ENCODE data around the gene IGDCC3. TPM values are rescaled to one million over a fixed set of nuclear protein-coding genes. Genes with fewer than 3 reads are reported as not detected.

Gene IGDCC3
- polyA plus RNA-seq, 1 donor (not counting 4 experiments of a cell fraction or from before 2014, with no cell fraction given), result not detected

GRCh38 chr15:65338823-65339222, 39.0 kb downstream of the IGDCC3 start:
- no peak for FAIRE-seq
- no peak overlapping the region for H3K4me2 ChIP-seq (ENCODE audit: control insufficient read depth, extremely low read depth, insufficient read depth, low read depth, low read length)
- H3K9me1 ChIP-seq (ENCODE audit: control insufficient read depth, extremely low read depth, insufficient read depth, low read length), result no peaks in the 10 kb centered on the region
- peaks cover 25% of the 10 kb centered on the region for H3K27me3 ChIP-seq (ENCODE audit: control insufficient read depth, extremely low read depth, insufficient read depth, low read length)
- H3K27ac ChIP-seq (ENCODE audit: control insufficient read depth, insufficient read depth, low read length), result no peak overlapping the region
- H4K20me1 ChIP-seq (ENCODE audit: control insufficient read depth, extremely low read depth, insufficient read depth, low read length), result no peaks in the 10 kb centered on the region
- no peaks in the 10 kb centered on the region for H3K9me3 ChIP-seq (ENCODE audit: control insufficient read depth, low read depth, low read length)
- H3K4me3 ChIP-seq (ENCODE audit: control insufficient read depth in 2 of 3, extremely low read depth in 1 of 3, insufficient read depth in 2 of 3, low read depth in 1 of 3, low read length in 3 of 3), result no peak overlapping the region
- no peaks in the 10 kb centered on the region for H3K4me1 ChIP-seq (ENCODE audit: control insufficient read depth, extremely low read depth, insufficient read depth, low read length)
- no peak overlapping the region for H3K9ac ChIP-seq (ENCODE audit: control insufficient read depth, extremely low read depth, insufficient read depth, low read length)
- dilution Hi-C loops (cut with MboI; ENCODE audit: extremely low pct_ligation_motif_present, low sequenced_read_pairs), result no loop called here
- TF ChIP-seq EZH2 (IDR thresholded peaks at IDR 0.05; ENCODE audit: low read length), result no peak
- TF ChIP-seq, protein P1, sequence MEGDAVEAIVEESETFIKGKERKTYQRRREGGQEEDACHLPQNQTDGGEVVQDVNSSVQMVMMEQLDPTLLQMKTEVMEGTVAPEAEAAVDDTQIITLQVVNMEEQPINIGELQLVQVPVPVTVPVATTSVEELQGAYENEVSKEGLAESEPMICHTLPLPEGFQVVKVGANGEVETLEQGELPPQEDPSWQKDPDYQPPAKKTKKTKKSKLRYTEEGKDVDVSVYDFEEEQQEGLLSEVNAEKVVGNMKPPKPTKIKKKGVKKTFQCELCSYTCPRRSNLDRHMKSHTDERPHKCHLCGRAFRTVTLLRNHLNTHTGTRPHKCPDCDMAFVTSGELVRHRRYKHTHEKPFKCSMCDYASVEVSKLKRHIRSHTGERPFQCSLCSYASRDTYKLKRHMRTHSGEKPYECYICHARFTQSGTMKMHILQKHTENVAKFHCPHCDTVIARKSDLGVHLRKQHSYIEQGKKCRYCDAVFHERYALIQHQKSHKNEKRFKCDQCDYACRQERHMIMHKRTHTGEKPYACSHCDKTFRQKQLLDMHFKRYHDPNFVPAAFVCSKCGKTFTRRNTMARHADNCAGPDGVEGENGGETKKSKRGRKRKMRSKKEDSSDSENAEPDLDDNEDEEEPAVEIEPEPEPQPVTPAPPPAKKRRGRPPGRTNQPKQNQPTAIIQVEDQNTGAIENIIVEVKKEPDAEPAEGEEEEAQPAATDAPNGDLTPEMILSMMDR (optimal IDR thresholded peaks at IDR 0.05 in 1 of 3, IDR thresholded peaks at IDR 0.05 in 1 of 3, conservative IDR thresholded peaks at IDR 0.05 in 1 of 3; ENCODE audit: extremely low read depth in 1 of 3, insufficient read depth in 2 of 3, low read length in 3 of 3), result no peak
- no peak for DNase-seq (ENCODE audit: low read depth, low spot score)
- no peaks in the 10 kb centered on the region for H3K36me3 ChIP-seq (ENCODE audit: control insufficient read depth in 2 of 2, extremely low read depth in 1 of 2, insufficient read depth in 2 of 2, low read length in 2 of 2)
- H3K79me2 ChIP-seq (ENCODE audit: control insufficient read depth, insufficient read depth, low read length), result no peaks in the 10 kb centered on the region
- H2AFZ ChIP-seq (ENCODE audit: control insufficient read depth, low read length), result no peak overlapping the region

- Histone ChIP-seq H3K4me3 (ENCODE audit: control insufficient read depth in 2 of 3, extremely low read depth in 1 of 3, insufficient read depth in 2 of 3, low read depth in 1 of 3, low read length in 3 of 3) (no peak overlapping the region), H2AFZ (ENCODE audit: control insufficient read depth, low read length) (no peak overlapping the region), H3K36me3 (ENCODE audit: control insufficient read depth in 2 of 2, extremely low read depth in 1 of 2, insufficient read depth in 2 of 2, low read length in 2 of 2) (no peaks in the 10 kb centered on the region), H3K9ac (ENCODE audit: control insufficient read depth, extremely low read depth, insufficient read depth, low read length) (no peak overlapping the region), H3K4me2 (ENCODE audit: control insufficient read depth, extremely low read depth, insufficient read depth, low read depth, low read length) (no peak overlapping the region), H3K9me3 (ENCODE audit: control insufficient read depth, low read depth, low read length) (no peaks in the 10 kb centered on the region), H3K4me1 (ENCODE audit: control insufficient read depth, extremely low read depth, insufficient read depth, low read length) (no peaks in the 10 kb centered on the region), H4K20me1 (ENCODE audit: control insufficient read depth, extremely low read depth, insufficient read depth, low read length) (no peaks in the 10 kb centered on the region), H3K79me2 (ENCODE audit: control insufficient read depth, insufficient read depth, low read length) (no peaks in the 10 kb centered on the region), H3K9me1 (ENCODE audit: control insufficient read depth, extremely low read depth, insufficient read depth, low read length) (no peaks in the 10 kb centered on the region), H3K27me3 (ENCODE audit: control insufficient read depth, extremely low read depth, insufficient read depth, low read length) (peaks cover 30% of the 10 kb centered on the region), H3K27ac (ENCODE audit: control insufficient read depth, insufficient read depth, low read length) (no peak overlapping the region)
- DNase-seq (ENCODE audit: low read depth, low spot score) (no peak), FAIRE-seq (no peak)
- TF ChIP-seq EZH2 (IDR thresholded peaks at IDR 0.05; ENCODE audit: low read length), result no peak
- TF ChIP-seq, protein P1 (optimal IDR thresholded peaks at IDR 0.05 in 1 of 3, IDR thresholded peaks at IDR 0.05 in 1 of 3, conservative IDR thresholded peaks at IDR 0.05 in 1 of 3; ENCODE audit: extremely low read depth in 1 of 3, insufficient read depth in 2 of 3, low read length in 3 of 3), result no peak
- dilution Hi-C loops (cut with MboI; ENCODE audit: extremely low pct_ligation_motif_present, low sequenced_read_pairs), result no loop called here
Observed at GRCh38 chr15:65338366-65338765, 39.4 kb downstream of the IGDCC3 start.

Measured in keratinocyte (primary cell).